Upper lobe of left lung (tissue), 4 donors: ENCODE results near the gene SLFN5.
"Not testable (repeated sequence)": the region's sequence is repeated elsewhere in the genome, so short reads cannot be mapped to it uniquely, and the experiment has no call there.

Experiments used
- CTCF ChIP-seq, 6 experiments: fragments of 450-650 bp in 4 of 6; fragments of 200-600 bp in 2 of 6; sonication (generic) in 2 of 6; IDR thresholded peaks; one replicate each; pipeline ENCODE4 v1.5.1; 2016 to 2019; ENCODE audit warnings: antibody characterized with exemption in 6 of 6
- EP300 ChIP-seq, 4 donors: sonication (generic); formaldehyde crosslinking; IDR thresholded peaks; one replicate each; pipeline ENCODE4 v1.5.1; 2017; ENCODE audit warnings: antibody characterized with exemption in 4 of 4, control low read depth in 2 of 4
- POLR2A ChIP-seq, 4 donors: fragments of 450-650 bp; IDR thresholded peaks; one replicate each; pipeline ENCODE4 v1.5.1; 2016 to 2017; ENCODE audit warnings: antibody characterized with exemption in 4 of 4, mild to moderate bottlenecking in 2 of 4
- POLR2AphosphoS5 ChIP-seq, 2 donors: sonication (generic); formaldehyde crosslinking; IDR thresholded peaks; one replicate each; pipeline ENCODE4 v1.5.1; 2017; ENCODE audit warnings: antibody characterized with exemption in 2 of 2

- TF ChIP-seq POLR2A, CTCF, EP300, POLR2AphosphoS5 (IDR thresholded peaks at IDR 0.05): not testable (repeated sequence)
These were observed 35.6 kb downstream of the SLFN5 start for GRCh38 chr17:35278454-35278853.
